Progenitor cell of endocrine pancreas (in vitro differentiated cells): ENCODE measurements around the gene TMEM170A. TPM values are rescaled to one million over a fixed set of nuclear protein-coding genes. Genes with fewer than 3 reads are reported as not detected.
"Not testable (repeated sequence)": the region's sequence is repeated elsewhere in the genome, so short reads cannot be mapped to it uniquely, and the experiment has no call there.

Experiments used
- DNase-seq: peaks from one replicate; pipeline ENCODE4 v3.0.0; 2021; ENCODE audit warnings: low spot score; ENCODE audit not compliant: unreplicated experiment
- H3K27ac Mint-ChIP-seq: 2 replicates; pipeline ENCODE4 v1.8.0; 2021; ENCODE audit warnings: mild to moderate bottlenecking, moderate library complexity, mixed read lengths
- H3K27me3 Mint-ChIP-seq: 2 replicates; pipeline ENCODE4 v1.8.0; 2021; ENCODE audit warnings: mixed read lengths
- H3K36me3 Mint-ChIP-seq: 2 replicates; pipeline ENCODE4 v1.8.0; 2022; ENCODE audit warnings: mixed read lengths; ENCODE audit not compliant: insufficient read depth
- H3K4me1 Mint-ChIP-seq: 2 replicates; pipeline ENCODE4 v1.8.0; 2021; ENCODE audit warnings: low read depth, mixed read lengths
- H3K4me3 Mint-ChIP-seq: 2 replicates; pipeline ENCODE4 v1.8.0; 2021; ENCODE audit warnings: low read depth, mild to moderate bottlenecking, moderate library complexity, mixed read lengths
- H3K9me3 Mint-ChIP-seq: 2 replicates; pipeline ENCODE4 v1.8.0; 2021; ENCODE audit warnings: low read depth, mixed read lengths
- total RNA-seq: library from RNA; stranded (reverse); gene quantifications from 2 replicates; pipeline ENCODE4 v1.2.1, GENCODE V29; 2021
- TF ChIP-seq, protein P1 (sequence below): fragments of 200-600 bp; sonication (generic); IDR thresholded peaks from one replicate; pipeline ENCODE4 v1.5.0; 2021; ENCODE audit warnings: antibody characterized with exemption, mild to moderate bottlenecking; ENCODE audit not compliant: unreplicated experiment

TMEM170A gene
- total RNA-seq, 1 donor from 2014 or later, result 61.6 TPM

DNA sequence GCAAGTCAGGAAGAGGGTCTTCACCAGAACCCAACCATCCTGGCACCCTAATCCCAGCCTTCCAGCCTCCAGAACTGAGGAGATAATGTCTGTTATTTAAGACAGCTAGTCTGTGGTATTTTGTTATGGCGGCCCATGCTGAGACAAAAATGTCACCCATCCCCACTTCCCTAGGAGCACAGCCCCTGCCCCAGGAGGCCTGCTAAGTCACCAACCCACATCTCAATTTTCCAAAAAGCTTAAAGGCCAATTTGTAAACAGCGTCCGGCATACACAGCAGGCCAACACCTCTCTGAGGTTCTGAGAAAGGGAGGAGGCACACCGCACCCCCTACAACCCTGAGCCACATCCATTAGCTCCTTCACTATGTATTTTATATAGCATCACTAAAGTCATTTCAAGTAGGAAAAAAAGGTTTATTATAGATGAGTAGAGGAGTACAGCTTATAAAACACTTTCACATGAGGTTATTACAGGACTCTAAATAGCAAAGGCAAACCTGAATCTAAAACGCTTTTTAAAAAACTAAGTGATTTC, 6.9 kb downstream of the TMEM170A start:
- DNase-seq, result no peak
- H3K27ac Mint-ChIP-seq, result no peak overlapping the region
- H3K36me3 Mint-ChIP-seq, result peaks cover 7% of the 10 kb centered on the region
- no peak overlapping the region for H3K4me3 Mint-ChIP-seq
- TF ChIP-seq, protein P1, sequence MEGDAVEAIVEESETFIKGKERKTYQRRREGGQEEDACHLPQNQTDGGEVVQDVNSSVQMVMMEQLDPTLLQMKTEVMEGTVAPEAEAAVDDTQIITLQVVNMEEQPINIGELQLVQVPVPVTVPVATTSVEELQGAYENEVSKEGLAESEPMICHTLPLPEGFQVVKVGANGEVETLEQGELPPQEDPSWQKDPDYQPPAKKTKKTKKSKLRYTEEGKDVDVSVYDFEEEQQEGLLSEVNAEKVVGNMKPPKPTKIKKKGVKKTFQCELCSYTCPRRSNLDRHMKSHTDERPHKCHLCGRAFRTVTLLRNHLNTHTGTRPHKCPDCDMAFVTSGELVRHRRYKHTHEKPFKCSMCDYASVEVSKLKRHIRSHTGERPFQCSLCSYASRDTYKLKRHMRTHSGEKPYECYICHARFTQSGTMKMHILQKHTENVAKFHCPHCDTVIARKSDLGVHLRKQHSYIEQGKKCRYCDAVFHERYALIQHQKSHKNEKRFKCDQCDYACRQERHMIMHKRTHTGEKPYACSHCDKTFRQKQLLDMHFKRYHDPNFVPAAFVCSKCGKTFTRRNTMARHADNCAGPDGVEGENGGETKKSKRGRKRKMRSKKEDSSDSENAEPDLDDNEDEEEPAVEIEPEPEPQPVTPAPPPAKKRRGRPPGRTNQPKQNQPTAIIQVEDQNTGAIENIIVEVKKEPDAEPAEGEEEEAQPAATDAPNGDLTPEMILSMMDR, result no peak
- no peaks in the 10 kb centered on the region for H3K9me3 Mint-ChIP-seq
- H3K4me1 Mint-ChIP-seq, result peaks cover 65% of the 10 kb centered on the region
- no peaks in the 10 kb centered on the region for H3K27me3 Mint-ChIP-seq

DNA sequence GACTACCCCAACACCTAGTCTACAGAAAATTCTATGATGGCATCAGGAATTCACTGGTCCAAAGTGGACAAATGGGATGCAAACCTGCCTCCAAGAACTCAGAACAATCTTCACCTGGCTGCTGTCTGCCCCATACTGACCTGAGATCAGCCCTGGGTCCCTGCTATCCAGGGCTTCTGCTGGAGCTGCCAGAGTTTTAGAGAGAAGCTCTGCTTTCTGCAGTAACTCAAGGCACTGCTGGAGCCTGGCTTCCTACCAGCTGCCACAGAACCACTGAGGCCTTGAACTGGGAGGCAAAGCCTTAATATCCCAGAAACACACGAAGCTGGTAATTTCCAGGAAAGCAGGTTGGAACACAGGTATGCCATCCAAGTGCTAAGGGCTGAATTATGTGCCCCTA, 7.5 kb downstream of the TMEM170A start:
- H3K4me1 Mint-ChIP-seq, result peaks cover 65% of the 10 kb centered on the region
- TF ChIP-seq, protein P1, result no peak
- peak overlapping the region; percentile 67 for H3K27ac Mint-ChIP-seq
- H3K9me3 Mint-ChIP-seq, result no peaks in the 10 kb centered on the region
- H3K4me3 Mint-ChIP-seq, result no peak overlapping the region
- H3K36me3 Mint-ChIP-seq, result peaks cover 9% of the 10 kb centered on the region
- no peaks in the 10 kb centered on the region for H3K27me3 Mint-ChIP-seq
- no peak for DNase-seq

DNA sequence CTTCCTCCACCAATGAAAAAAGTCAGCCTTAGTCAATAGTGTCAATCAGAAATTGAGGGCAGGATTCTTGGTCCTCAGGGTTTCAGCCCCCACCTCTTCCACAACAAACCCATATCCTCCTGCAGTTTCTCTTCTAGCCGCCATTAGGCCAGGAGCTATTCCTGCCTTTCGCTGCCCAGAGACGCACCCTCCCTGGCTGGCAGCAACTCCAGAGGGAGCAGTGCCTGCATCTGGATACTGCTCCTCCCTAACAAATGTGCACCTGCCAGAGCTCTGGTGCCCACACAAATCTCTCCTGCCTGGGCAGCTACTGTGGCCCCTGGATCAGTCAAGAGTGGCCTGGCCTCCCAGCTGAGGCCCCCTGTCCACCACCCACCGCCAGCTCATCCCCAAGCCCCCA, 8.0 kb downstream of the TMEM170A start:
- peaks cover 11% of the 10 kb centered on the region for H3K36me3 Mint-ChIP-seq
- not testable (repeated sequence) for DNase-seq, H3K27me3 Mint-ChIP-seq, H3K4me3 Mint-ChIP-seq, H3K9me3 Mint-ChIP-seq
- peaks cover 62% of the 10 kb centered on the region for H3K4me1 Mint-ChIP-seq
- H3K27ac Mint-ChIP-seq, result peak overlapping the region; percentile 67

DNA sequence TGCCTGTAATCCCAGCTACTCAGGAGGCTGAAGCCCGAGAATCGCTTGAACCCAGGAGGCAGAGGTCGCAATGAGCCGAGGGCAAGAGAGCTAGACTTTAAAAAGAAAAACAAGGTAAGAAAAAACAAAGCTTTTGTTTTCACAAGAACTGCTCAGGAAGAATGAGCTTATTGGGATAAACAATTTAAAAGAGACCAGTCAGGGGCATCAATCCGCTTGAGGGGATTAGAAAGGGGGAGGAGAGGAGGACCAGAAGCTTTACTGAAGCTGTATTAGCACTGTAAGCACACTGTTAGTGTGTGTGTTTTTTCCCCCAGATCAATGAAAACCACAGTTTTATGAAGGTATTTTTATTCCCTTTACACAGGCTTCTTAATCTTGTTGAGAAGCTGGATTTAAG, 8.8 kb downstream of the TMEM170A start:
- Mint-ChIP-seq H3K4me3 (no peak overlapping the region), H3K9me3 (no peaks in the 10 kb centered on the region), H3K4me1 (peaks cover 60% of the 10 kb centered on the region)

DNA sequence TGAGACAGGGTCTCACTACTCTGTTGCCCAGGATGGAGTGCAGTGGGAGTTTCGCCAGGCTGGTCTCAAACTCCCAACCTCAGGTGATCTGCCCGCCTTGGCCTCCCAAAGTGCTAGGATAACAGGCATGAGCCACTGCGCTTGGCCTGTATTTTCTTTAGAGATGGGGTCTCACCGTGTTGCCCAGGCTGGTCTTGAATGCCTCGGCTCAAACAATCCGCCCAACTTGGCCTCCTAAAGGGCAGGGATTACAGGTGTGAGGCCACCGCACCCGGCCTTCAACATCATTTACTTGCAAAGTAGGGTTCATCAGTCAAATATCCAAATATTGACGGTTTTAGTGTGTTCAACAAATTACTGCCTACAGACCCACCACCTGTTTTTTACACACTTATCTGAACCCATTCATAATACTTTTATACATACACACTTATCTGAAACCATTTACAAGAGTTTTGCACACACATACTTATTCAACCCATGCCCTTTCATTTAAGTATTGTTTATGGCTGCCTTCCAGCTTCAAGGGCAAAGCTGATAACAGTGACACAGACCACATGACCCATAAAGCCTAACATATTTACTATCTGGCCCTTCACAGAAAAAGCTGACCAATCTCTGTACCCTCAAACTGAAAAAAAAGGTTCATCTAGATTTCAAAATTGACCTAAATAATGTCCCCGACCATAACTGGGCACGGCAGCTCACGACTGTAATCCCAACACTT, 11.9 kb downstream of the TMEM170A start:
- Mint-ChIP-seq H3K9me3 (no peaks in the 10 kb centered on the region), H3K27ac (peak overlapping the region; percentile 82), H3K4me1 (peaks cover 47% of the 10 kb centered on the region), H3K27me3 (no peaks in the 10 kb centered on the region), H3K4me3 (peak overlapping the region; percentile 37), H3K36me3 (peaks cover 21% of the 10 kb centered on the region)
- DNase-seq, result no peak
- TF ChIP-seq, protein P1, result no peak

More for the DNA sequence above, 8.8 kb downstream of the TMEM170A start:
- H3K27ac Mint-ChIP-seq, result no peak overlapping the region
- no peak for DNase-seq
- TF ChIP-seq, protein P1, result no peak
- peaks cover 14% of the 10 kb centered on the region for H3K36me3 Mint-ChIP-seq
- no peaks in the 10 kb centered on the region for H3K27me3 Mint-ChIP-seq

DNA sequence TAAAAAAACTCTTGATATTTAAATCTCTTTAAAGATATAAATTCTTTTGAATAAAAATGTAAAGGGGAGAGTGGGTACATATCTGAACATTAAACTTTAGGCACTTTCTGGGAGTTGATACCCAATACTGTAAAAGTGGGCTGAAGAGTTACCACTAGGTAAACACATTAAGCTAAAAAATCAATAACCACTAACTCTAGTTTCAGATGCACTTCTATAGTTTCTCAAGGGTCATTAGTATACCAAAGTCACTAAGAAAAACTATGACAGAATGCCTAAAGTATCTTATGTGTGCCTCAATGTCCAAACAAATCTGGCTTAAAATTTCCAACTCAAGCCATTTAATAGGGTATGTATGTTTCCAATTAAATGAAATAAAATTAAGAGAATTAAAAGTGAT, 18.1 kb downstream of the TMEM170A start:
- no peak for DNase-seq
- TF ChIP-seq, protein P1, result no peak
- no peak overlapping the region for H3K4me3 Mint-ChIP-seq
- H3K36me3 Mint-ChIP-seq, result peaks cover 25% of the 10 kb centered on the region
- H3K4me1 Mint-ChIP-seq, result peaks cover 12% of the 10 kb centered on the region
- no peaks in the 10 kb centered on the region for H3K9me3 Mint-ChIP-seq
- peak overlapping the region; percentile 90 for H3K27ac Mint-ChIP-seq
- H3K27me3 Mint-ChIP-seq, result no peaks in the 10 kb centered on the region
